DOHH2 (cell line): Measurements from ENCODE around the gene DGKE.
A peak's percentile ranks its signal among the peaks of the same experiment; 100 is the strongest.

Experiments used
- H3F3A ChIP-seq: fragments of 200-600 bp; sonication (generic), shearing (Covaris generic); 2 replicates; pipeline ENCODE4 v1.6.0; 2016; ENCODE audit warnings: antibody characterized with exemption, mild to moderate bottlenecking; ENCODE audit not compliant: control insufficient read depth, insufficient read depth
- H3K27ac ChIP-seq: fragments of 200-600 bp; sonication (generic); 2 replicates; pipeline ENCODE4 v1.5.1; 2014; ENCODE audit warnings: low read depth, mild to moderate bottlenecking, low read length, moderate library complexity
- H3K27me3 ChIP-seq: fragments of 200-600 bp; sonication (generic); 2 replicates; pipeline ENCODE4 v1.6.1; 2014; ENCODE audit warnings: mild to moderate bottlenecking, low read length, mixed read lengths; ENCODE audit not compliant: control insufficient read depth
- H3K36me3 ChIP-seq: fragments of 200-600 bp; sonication (generic); 2 replicates; pipeline ENCODE4 v1.6.1; 2014; ENCODE audit warnings: mild to moderate bottlenecking, low read length, moderate library complexity, mixed read lengths; ENCODE audit not compliant: control insufficient read depth
- H3K4me1 ChIP-seq: fragments of 200-600 bp; sonication (generic); 2 replicates; pipeline ENCODE4 v1.6.1; 2014; ENCODE audit warnings: mild to moderate bottlenecking, low read length, mixed read lengths; ENCODE audit not compliant: control insufficient read depth
- H3K4me2 ChIP-seq: fragments of 200-600 bp; sonication (generic); 2 replicates; pipeline ENCODE4 v1.6.0; 2014; ENCODE audit warnings: mild to moderate bottlenecking, low read length, moderate library complexity
- H3K4me3 ChIP-seq: fragments of 200-600 bp; sonication (generic); 2 replicates; pipeline ENCODE4 v1.5.1; 2014; ENCODE audit warnings: mild to moderate bottlenecking, low read length, mixed read lengths
- H3K79me2 ChIP-seq: fragments of 200-600 bp; sonication (generic); 2 replicates; pipeline ENCODE4 v1.6.1; 2014; ENCODE audit warnings: mild to moderate bottlenecking, low read length, mixed read lengths; ENCODE audit not compliant: control insufficient read depth
- H3K9me2 ChIP-seq: fragments of 200-600 bp; sonication (generic); replicated peaks from 2 replicates; pipeline ENCODE4 v1.6.1; 2014; ENCODE audit warnings: mild to moderate bottlenecking, low read length, mixed read lengths; ENCODE audit not compliant: control insufficient read depth
- H3K9me3 ChIP-seq: fragments of 200-600 bp; sonication (generic); 2 replicates; pipeline ENCODE4 v1.6.1; 2014; ENCODE audit warnings: antibody characterized with exemption, low read length, mixed read lengths; ENCODE audit not compliant: control insufficient read depth, insufficient read depth
- H4K20me1 ChIP-seq: fragments of 200-600 bp; sonication (generic); 2 replicates; pipeline ENCODE4 v1.6.0; 2014; ENCODE audit warnings: low read depth, mild to moderate bottlenecking, antibody characterized with exemption, low read length, moderate library complexity; ENCODE audit not compliant: control insufficient read depth, insufficient read depth
- CTCF ChIP-seq: fragments of 200-600 bp; sonication (generic); IDR thresholded peaks from one replicate; pipeline ENCODE4 v1.5.1; 2014; ENCODE audit warnings: antibody characterized with exemption, mild to moderate bottlenecking, low read depth, low read length; ENCODE audit not compliant: poor library complexity, severe bottlenecking
- EZH2phosphoT487 ChIP-seq: fragments of 200-600 bp; sonication (generic); IDR thresholded peaks from 2 replicates; pipeline ENCODE4 v1.6.1; 2017; ENCODE audit warnings: borderline replicate concordance, mild to moderate bottlenecking, antibody characterized with exemption, low read length, moderate library complexity, mixed read lengths

DGKE gene

GRCh38 chr17:56912105-56912999 lies 78.4 kb downstream of the DGKE start:
- no peaks in the 10 kb centered on the region for H3K9me3 ChIP-seq
- H3F3A ChIP-seq, result peaks cover 23% of the 10 kb centered on the region
- peaks cover 13% of the 10 kb centered on the region; the same call in 1 of the 2 replicates for H4K20me1 ChIP-seq
- peaks cover 44% of the 10 kb centered on the region for H3K36me3 ChIP-seq
- no peaks in the 10 kb centered on the region for H3K27me3 ChIP-seq
- peaks cover 66% of the 10 kb centered on the region for H3K79me2 ChIP-seq
- H3K4me3 ChIP-seq, result peak overlapping the region; percentile 95
- H3K27ac ChIP-seq, result peak overlapping the region; percentile 79
- peak overlapping the region; percentile 93 for H3K4me2 ChIP-seq
- TF ChIP-seq EZH2phosphoT487, result no peak
- TF ChIP-seq CTCF, result no peak
- no peaks in the 10 kb centered on the region for H3K9me2 ChIP-seq
- peaks cover 67% of the 10 kb centered on the region for H3K4me1 ChIP-seq

- 0 out of 2 replicates have a peak, but pooled peaks cover 9% of the 10 kb centered on the region for H4K20me1 ChIP-seq
- H3K27me3 ChIP-seq, result no peaks in the 10 kb centered on the region
- H3K4me2 ChIP-seq, result peak overlapping the region; percentile 93
- H3K79me2 ChIP-seq, result peaks cover 61% of the 10 kb centered on the region
- peaks cover 19% of the 10 kb centered on the region for H3F3A ChIP-seq
- H3K36me3 ChIP-seq, result peaks cover 39% of the 10 kb centered on the region
- H3K4me1 ChIP-seq, result peaks cover 61% of the 10 kb centered on the region
- H3K9me3 ChIP-seq, result no peaks in the 10 kb centered on the region
- peak overlapping the region; percentile 95 for H3K4me3 ChIP-seq
- TF ChIP-seq EZH2phosphoT487, result no peak
- no peak for TF ChIP-seq CTCF
- peak overlapping the region; percentile 79 for H3K27ac ChIP-seq
- no peaks in the 10 kb centered on the region for H3K9me2 ChIP-seq
Observed at GRCh38 chr17:56913000-56913311, 79.0 kb downstream of the DGKE start.

DNA sequence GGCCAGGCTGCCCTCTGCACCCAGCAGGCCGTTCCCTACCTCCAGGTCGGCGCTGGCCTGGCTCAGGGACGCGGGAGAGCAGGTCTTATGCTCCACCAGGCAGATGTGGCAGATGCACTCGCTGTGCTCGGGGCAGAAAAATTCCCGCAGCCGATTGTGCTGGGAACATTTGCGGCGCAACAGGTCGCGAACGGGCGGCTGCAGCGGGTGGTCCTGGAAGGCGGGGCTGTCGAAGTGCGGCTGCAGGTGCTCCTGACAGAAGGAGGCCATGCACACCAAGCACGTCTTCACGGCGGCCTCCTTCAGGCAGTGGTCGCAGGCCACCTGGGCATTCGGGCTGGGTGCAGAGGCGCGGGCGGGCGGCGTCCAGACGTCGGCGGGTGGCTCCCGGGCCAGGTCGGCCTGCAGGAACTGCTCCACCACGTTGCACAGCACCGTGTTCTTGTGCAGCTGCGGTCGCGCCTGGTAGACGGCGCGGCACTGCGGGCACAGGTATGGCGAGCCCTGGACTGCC lies 79.5 kb downstream of the DGKE start:
- Histone ChIP-seq H3K4me1 (peaks cover 56% of the 10 kb centered on the region), H3K9me3 (no peaks in the 10 kb centered on the region), H3K27me3 (no peaks in the 10 kb centered on the region), H3K9me2 (no peaks in the 10 kb centered on the region), H3F3A (peaks cover 15% of the 10 kb centered on the region), H3K36me3 (peaks cover 38% of the 10 kb centered on the region), H3K4me3 (peak overlapping the region; percentile 95), H3K79me2 (peaks cover 61% of the 10 kb centered on the region), H3K27ac (peak overlapping the region; percentile 79), H4K20me1 (0 out of 2 replicates have a peak, but pooled peaks cover 8% of the 10 kb centered on the region), H3K4me2 (peak overlapping the region; percentile 93)
- TF ChIP-seq EZH2phosphoT487 (no peak), CTCF (no peak)
